CD4-positive, alpha-beta T cell treated with Interleukin-10 for 1 hour (primary cell): Measurements from ENCODE around the gene GFRA1.

ENCODE experiments used
- DNase-seq: peaks from one replicate; pipeline ENCODE4 v3.0.0-alpha.2; 2020

The GFRA1 gene

DNA sequence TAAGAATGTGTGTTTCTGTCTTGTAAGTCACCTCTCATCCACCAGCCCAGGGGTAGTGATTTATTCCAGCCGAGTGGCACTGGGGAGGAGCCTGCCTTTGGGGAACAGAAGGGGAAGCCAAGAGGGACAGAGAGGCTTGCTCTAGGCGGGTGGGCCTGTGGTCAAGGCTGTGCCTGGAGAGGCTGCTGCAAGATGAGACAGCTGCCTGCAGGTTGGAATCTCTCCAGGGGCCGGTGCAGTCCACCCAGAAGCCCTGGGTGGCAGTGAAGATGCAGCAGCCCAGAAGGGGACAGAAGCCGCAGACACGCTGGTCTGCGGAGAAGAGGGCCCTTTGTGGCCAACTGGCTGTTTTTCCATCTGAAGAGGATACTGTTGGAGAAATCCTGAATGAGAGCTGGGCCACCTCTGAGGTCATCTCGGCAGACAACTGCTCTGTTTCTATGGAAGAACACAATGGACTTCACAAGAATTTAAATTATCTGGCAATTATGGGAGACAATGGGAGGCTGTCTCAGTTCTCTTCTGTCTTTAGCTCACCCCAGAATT is 175.7 kb downstream of the GFRA1 start:
- DNase-seq = no peak

DNA sequence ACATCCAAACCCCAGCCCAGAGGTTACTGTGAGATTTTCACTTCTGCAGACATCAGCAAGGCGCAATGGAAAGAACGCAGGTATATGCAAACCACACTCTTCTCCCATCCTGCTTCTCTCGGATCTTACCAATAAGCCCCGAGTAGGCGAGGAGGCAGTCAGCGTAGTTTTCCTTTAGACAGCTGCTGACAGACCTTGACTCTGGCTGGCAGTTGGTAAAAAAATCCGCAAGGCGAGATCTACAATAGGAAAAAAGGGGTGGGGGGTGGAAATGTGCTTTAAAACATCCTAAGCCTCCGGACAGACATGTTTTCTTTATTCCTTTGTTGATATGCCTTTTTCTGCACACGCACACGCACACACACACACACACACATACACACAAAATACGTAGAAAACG is 176.5 kb downstream of the GFRA1 start:
- no peak for DNase-seq

DNA sequence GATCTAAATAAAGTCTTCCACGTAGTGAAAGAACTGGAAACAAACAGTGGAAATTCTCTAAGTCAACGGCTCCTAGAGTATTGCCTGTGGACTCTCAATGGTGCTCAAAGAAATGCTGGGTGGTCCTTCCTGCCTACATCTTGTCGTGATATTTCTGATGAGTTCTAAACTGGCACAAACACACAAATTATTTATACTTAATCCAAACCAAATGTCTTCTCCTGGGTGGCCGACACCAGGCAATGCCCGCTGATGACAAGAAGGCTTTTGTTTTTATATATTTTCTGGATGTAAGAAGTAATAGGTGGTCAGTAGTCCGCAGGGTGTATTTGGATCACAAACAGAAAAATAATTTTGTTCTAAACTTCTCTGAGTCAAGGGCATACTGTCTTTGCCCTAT is 178.7 kb downstream of the GFRA1 start:
- no peak for DNase-seq

DNA sequence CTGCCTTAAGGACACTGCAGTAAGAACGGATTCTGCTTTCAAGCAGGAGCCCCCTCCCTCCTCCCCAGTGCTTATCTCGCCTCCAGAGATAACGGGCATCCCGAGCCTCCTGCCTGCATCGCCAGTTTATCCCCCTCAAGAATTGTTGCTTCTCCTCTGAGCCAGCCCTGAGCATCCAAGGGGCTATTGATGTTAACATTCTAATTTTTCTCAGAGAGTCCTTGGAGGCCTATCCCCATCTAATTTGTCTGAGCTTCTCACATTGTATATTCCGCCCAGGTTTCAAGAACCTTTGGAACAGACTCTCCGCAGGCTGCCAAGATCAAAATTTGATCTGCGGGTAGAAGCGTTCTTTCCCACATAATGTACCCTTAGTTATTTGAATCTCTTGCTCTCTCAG is 180.0 kb downstream of the GFRA1 start:
- DNase-seq = no peak

DNA sequence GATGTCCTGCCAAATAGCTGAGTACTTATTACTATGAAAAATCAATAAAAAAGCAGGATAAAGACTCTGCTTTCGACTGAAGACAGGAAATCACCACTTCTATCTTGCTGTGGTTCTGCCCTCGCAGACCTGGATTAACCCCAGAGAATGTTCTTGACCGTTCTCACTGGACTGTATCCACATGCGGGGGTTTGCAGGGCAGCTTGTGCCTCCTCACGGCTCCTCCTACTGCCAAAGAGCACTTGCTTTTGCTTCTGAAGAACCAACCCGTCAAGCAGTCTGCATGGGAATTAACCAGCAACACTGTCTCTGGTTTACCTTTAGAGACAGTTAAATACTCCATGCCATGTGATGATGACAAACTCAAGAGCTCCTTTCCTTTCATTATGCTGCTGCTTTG is 184.0 kb downstream of the GFRA1 start:
- DNase-seq = no peak

DNA sequence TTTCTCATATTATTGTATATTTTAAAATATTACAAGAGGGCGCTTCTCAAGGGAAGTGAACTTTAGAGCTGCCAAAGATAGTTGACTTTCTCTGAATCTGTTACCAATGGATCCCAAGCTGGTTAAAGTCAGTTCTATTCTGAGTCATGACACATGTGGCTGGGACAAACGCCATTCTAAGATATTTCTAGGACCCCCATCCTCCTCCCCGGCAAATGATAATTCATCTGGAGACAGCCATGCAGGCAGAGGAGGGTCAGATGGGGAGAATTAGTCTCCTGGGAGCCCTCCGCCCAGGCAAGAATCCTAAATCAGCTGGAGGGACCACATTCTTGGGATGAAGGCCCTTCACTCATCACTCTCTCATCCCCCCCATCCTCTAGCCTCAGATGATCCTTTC is 187.7 kb downstream of the GFRA1 start:
- DNase-seq = no peak

DNA sequence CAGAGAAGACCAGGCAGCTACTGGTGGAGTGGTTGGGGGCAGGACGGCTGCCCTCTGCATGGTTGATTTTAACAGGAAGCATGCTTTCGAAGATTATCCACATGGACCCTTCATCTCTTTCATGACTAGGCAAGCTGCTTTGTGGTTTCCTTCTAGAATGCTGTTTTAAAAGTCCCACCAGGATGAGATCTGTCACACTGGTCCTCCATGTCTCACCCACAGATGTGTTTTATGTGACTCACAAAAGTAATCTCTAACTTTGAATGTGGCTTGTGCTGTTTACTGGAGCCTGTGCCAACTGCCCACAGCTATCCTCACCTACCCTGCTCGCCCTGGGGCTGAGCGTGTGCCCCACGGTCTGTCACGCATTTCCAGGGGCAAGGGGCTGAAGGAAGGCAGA is 188.8 kb downstream of the GFRA1 start:
- no peak for DNase-seq

DNA sequence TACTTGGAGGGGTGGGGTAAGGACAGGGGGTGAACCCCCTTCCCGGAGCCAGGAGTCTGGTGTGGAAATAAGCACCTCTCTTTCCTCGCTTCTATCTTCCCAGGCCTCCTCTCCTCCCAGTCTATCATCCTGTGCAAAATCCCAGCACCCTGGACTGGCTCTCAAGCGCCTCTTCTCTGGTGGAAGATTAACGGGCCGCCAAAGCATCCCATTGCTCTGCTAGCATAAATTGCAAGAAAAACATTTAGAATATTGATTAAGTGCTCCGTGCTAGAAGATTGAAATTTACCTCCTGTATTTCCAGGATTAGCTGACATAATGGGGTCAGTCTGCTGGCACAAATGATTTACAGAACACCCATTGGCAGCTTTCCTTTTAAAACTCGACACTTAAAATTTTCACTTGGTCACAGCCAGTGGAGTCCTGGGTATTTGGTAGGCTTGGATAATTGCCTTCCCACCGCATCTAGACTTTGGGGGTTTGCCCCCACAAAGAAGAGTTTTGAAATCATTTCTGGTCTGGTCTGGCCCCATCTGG is 189.7 kb downstream of the GFRA1 start:
- DNase-seq = no peak

DNA sequence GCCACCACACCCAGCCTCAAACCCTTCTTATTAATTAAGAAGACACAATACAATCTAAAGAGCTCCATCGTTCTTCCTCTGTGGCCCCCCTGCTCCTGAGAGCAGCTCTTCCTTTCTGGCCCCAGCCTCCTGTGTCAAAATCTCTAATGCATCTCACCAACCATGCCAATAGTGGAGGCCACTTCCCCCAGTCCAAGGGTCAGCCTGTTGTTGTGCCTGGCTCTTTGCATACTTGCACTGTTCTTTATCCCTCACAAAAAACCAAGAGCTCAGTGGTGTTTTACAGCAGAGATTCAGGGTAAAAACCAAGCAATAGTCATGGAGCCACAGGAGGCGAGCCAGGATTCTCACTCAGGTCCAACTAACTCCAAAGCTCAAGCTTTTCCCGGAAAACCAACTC is 190.2 kb downstream of the GFRA1 start:
- no peak for DNase-seq

DNA sequence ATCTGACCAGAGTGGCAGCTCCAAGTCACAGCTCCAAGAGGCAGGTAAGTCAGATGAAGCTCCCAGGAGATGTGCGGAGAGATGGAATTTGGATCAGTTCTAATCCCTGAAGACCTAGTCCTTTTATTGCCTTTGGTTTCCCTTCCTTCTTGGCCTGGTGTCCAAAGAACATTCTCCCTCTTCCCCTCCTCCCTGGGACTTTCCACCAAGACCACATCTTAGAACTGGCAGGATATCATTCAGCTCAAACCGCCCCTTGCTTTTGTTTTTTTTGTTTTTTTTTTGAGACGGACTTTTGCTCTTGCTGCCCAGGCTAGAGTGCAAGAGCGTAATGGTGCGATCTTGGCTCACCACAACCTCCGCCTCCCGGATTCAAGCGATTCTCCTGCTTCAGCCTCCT is 190.8 kb downstream of the GFRA1 start:
- DNase-seq = no peak

DNA sequence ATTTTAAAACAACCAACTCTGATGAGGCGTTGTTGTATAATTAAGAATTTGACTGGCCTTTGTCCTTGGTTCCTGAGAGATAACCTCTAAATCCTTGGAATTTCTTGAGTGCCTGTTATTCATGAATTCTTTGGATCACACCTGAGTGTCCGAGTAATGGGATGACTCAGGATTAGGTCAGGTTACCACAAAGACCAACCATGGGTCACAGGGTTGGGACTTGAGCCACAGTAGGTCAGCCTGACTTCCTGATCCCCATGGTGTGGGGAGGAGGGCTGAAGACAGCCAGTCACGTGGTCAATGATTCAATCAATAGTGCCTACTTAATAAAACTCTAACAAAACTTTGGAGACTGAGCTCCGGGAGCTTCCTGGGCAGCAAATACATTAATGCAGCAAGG is 192.5 kb downstream of the GFRA1 start:
- no peak for DNase-seq

DNA sequence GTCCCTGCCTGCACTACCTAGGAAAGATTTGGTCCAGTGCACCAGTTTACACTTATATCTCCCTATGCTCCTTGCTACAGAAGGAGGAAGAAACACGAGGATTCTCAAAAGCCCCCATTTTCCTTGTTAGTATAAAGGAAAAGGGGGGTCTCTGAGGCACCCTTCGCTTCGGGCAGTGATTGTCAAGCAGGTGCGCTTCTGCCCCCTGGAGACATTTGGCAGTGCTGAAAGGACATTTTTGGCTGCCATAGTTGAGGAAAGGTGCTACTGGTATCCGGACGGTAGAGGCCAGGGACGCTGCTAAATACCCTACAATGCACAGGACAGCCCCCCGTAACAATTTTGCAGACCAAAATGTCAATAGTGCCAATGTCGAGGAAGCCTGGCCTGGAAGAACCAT is 193.7 kb downstream of the GFRA1 start:
- DNase-seq = no peak

DNA sequence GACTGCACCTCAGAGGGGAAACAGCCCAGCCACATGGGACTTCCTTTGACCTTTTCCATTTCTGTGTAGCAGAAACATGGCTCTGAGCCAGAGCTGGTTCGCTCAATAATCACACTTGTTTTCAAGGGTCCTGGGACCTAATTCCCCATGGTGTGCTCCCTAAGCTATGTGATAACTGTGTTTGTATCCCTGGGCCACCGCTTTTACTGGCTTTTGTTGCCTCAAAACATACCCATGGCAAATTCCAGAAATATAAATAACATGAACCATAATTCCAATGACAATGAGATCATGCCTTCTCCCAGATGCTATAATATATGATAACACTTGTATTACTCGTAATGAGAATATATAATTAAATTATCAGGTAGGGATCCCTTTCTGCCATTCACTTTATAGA is 196.4 kb downstream of the GFRA1 start:
- DNase-seq = no peak

DNA sequence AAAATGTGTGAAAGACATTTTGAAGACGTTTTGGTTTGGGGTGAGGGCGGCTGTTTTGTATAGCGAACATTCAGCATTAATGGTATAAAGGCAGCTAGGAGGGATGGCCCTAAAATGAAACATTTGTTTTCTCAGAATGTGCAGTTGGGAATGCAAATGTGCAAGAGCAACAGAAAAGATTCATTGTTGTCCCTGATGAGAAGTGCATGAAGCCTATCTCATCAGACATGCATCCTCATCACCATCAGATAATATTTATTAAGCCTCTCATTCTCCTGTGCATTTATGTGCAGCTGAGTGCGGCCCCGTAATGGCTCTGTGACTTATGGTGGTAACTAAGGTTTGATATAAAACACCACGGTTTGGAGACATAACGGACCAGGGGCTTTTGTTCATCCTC is 199.5 kb downstream of the GFRA1 start:
- no peak for DNase-seq

DNA sequence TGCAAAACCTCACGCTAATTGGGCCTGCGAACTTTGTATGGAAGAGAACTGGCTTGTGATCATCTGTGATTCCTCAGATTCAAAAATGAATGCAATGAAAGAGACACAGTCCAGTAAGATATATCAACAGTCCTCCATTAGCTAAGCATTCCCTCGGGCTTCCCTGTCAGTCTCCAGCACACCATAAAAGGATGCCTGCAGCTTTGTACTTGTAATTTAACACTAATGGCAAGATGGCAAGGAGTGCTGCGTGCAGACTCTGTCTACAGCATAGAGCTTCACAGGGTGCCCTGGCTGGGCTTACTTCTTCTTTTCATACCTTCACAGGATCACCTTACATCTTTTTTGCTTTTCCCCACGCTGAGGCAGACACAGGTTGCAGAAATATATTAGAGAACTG is 200.0 kb downstream of the GFRA1 start:
- DNase-seq = no peak

DNA sequence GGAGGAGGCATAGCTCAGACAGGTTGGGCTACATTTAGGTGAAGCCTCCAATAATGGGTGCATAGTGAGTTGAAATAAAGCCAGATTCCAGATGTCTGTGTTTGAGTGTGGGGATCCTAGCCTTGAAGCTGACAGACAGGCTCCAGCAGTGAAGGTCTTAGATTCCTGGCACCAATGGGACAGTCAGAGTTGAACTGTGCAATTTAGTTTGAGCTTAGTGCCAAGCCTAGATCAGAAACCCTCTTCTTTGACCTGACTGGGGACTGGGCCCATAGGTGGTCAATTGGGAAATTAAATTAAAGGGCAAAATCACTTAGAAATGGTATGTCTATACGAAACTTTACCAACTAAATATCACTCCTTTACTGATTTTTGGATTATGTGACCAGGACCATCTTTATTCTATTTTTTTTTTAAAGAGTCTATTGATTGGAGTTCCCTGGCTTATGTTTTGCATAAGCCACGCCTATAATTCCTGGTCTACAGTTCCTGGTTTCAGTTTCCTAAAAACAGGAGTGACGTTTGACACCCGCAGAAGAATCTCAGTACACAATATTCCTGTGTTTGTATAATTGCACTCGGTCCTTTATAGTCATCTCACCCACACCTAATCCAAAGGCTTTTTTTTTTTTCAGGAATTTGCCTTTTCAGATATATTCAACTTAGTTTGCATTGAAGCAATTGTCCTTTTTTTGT is 201.4 kb downstream of the GFRA1 start:
- no peak for DNase-seq

DNA sequence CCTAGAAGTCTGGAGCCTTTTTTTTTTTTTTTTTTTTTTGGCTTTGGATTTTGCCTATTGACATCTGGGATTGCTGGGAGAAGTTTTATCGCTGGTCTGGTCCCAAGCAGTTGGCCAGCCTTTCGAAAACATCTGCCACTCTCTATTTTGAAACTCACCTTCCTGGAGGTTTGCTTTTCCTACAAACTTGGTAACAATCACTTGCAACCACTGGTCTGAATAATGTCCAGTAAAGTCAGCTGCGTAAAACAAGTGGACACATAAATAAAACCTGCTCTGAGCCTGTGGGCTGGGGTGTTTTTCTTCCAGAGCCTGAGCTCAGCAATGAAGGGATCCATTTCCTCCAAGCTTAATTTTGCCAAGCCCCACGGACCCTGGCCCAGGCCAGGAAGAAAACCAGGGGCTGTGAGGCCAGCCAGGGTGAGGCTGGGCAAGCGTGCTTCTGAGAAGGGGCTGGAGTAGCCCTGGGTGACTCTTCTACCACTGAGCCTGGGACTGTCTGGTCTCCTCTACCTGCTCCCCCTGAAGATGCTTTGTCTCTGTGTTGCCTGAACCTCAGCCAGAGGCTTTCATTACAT is 202.2 kb downstream of the GFRA1 start:
- DNase-seq = no peak

DNA sequence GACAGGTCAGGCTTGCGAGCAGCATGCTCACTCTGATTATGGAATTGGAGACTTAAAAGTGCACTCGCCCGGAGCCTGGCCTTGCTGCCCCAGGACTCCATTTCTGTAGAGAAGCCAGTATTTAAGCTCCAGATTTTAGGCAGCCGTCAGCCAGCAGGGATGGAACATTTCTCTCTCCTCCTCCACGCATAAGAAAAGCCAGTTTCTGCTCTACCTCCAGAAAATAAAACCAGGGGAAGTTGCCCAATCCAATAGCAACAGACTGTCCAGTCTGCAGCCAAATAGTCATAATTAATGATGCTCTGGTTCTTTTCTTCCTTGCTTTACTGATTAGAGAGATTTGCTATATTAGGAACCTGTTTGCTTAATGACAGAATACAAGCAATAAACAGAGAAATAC is 203.2 kb downstream of the GFRA1 start:
- DNase-seq = no peak

DNA sequence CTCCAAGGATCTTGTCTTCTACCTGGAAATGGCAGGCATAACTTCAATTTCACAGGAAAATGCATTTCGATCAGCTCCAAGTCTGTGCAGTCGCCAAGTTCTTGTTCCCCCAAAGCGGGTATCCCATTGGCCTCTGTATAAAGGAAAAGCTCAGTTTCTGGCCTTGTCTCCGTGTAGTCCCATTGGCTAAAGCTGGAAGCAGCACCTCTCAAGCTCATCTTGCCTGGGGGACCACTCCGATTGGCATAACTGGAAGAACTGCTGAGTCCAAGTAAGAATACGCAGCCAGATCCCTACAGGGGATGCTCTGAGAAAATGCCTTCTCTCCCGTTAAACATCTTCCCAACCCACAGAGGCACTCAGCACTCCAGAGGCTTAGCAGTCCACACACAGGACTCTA is 205.2 kb downstream of the GFRA1 start:
- no peak for DNase-seq

DNA sequence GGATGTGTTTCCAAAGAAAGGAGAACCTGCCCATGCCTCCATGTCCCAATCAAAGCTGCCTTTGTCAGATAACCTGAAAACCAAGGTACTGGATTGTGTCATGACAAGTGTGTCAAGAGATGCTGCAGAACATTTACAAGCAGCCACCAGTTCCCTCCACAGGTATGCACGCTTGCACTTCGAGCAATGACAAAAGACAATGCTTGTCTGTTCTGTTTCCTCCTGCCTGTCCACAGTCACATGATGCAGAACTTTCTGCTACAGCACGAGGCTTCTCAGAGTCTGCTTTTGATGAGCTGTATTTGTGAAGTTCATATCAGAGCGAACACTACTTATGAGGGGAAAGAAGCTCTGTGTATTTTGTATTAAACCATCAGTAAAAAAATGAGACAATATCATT is 209.9 kb downstream of the GFRA1 start:
- DNase-seq = no peak

DNA sequence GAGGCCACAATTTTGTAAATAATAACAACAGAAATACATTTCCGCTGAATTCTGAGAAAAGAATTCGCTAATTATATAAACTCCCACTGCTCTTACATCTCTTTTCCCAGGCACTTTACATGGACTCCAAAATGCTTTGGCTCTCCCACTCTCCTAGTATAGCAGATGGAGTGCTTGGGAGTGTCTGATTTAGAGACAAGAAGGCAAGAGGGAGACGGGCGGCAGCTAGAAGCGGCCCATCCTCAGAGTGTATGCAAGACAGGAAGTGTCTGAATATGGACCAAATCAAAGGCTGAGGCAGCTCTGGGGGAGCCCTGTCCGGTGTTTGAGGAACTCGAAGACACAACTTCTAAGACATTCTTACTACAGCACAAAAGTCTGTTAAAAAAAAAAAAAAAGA is 212.1 kb downstream of the GFRA1 start:
- no peak for DNase-seq

DNA sequence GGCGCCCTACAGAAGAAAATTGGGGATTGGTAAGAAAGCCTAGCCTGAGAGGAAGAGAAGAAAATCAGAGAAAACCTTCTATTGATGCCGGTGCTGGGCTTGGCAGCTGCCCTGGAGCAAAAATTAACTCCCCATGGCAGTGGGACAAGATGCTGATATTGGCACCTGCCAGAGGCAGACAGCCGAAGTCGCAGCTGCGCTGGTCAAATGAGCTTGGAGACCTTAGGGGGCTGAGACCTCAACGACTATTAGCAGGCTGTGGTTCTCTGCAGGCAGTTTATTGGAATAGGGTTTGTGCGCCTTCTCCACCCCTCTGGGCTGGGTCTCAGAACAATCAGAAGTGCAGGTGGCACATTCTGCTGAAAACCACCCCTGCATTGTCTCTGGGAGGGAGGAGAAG is 213.7 kb downstream of the GFRA1 start:
- DNase-seq = no peak

DNA sequence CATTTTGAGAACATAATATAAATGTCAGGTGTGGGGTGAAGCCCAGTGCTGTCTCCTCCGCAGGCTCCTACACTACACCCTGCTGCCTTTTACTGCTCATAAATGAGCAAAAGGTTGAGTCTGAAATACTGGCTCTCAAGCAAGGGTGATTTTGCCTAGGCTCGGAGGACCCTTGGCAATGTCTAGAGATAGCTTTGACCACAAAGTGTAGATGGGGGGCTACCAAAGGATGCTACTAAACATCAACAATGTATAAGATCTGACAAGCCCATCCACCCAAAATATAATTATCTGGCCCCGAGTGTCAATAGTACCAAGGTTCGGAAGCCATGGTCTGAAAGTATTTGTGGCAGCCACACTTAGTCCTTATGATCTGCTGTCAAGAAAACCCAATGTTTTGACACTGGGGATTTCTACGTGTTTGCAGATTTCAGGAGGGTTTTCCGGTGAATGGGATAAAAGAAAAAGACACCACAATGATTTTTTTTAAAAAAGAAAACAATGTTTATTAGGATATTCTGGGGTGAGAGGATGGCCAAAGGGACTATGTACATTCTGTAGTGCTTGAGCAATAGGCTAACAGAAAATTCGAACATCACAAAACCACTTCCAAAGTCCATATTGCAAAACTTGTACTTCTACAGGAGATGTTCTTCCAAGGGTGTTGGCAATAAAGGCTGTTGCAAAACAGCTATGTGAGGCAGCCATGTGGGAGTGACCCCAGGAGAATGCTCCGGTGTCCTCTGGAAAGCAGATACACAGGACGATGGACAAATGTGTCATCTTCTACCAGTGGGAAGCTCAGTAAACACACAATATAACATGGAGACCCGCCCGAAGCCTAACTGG is 216.3 kb downstream of the GFRA1 start:
- no peak for DNase-seq

DNA sequence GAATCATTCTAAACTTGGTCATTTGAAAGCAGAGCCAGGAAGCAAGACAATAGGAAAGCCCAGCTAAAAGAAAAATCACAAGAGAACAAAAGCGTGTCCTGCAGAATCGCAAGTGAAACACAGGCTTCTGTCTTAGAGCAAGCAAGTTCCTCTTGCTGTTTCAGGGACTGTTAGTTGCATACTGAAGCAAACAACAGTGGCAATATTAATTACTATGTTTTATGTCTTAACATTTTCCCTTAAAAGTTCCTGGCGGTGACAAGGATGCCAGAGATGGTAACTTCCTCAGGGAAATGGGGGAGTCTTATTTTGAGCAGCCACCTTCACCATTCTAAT is 217.1 kb downstream of the GFRA1 start:
- DNase-seq = no peak
